HG03558 (cell line): ENCODE data around the gene CTDSPL.

Source experiments
- ATAC-seq: cut with Tn5 transposase; IDR thresholded peaks from one replicate; pipeline ENCODE4 v1.9.1; 2021; ENCODE audit warnings: moderate number of reproducible peaks; ENCODE audit not compliant: unreplicated experiment; ENCODE audit errors: extremely low read depth

Gene CTDSPL

DNA sequence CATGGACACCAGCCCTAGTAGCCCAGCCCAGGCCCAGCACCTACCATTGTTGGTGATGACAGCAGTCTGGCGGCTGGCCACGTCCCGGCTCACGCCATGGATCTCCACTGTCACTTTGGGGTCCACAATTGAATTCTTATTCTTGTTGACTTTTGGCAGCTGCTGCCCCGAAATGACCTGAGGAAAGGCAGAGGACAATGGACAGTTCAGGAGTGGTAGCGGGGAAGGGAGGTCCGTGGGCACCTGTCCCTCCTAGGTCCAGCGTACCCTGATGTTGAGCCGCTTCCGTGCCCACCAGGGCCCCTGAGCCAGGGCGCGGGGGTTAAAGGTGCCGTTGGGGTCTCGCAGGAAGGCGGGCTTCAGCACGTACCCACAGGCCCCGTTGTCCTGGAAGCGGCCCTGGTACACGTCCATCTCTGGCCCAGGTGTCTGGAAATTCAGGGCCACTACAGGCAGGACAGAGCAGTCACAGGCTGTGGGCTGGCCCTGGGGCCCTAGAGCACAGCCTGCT, 146.6 kb downstream of the CTDSPL start:
- no peak for ATAC-seq

DNA sequence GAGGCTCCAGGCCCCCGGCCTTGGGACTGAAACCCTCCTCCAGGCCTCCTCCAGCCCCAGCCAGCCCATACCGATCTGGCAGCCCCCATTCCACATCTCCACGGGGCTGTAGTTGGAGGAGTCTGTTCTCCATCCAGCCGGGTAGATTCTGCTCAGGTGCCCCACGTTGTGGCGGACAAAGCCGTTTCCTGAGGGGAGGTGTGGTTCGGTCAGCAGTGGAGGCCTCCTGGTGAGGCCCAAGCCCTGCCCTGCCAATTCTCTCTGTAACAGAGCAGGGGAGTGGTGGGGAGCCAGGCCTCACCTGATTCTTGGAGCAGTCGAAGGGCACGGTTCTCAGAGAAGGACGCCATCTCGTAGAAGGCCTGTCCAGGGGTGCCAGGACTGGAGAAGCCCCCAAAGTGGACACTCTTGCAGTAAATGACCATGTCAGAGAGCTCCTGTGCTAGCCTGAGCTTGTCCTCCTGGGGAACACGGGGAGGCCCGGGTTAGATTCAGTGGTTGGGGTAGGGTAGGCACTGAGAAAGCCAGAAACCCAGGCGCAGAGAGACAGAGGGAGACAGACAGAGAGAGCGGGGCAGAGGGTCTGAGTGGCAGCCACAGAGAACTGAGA, 147.4 kb downstream of the CTDSPL start:
- ATAC-seq: no peak

DNA sequence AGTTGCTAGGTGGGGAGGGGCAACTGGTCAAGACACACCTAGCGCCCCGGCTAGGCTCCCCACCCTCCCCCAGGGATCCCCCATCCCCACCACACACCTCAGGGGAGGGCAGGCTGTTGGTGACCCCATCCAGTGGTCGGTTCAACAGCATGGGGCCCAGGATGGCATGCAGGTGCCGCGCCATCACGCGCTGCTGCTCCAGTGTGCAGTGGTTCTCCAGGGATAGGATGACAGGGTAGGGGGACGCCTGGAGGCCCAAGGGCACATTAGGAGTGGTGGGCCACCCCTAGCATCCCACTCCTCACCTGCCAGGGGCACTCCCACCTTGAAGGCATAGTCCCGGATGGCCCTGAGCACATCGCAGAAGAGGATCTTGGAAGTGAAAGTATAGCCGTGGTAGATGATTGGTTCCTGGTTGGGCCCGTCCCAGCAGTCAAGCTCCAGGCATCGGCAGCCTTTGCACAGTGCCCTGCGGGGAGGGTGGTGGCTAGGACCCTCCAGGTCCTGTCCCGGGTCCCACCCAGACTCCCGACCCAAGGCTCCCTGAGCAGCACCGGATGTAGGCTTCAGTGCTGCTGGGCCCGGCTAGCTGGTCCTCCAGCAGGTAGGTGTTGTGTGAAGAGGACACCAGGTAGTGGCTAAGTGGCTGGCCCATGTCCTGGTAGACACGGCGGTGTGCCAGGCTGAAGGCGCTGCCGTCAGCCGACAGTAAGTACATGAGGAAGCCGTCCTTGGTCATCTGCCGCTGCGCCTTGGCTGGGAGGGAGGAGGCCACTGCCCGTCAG, 148.3 kb downstream of the CTDSPL start:
- no peak for ATAC-seq

DNA sequence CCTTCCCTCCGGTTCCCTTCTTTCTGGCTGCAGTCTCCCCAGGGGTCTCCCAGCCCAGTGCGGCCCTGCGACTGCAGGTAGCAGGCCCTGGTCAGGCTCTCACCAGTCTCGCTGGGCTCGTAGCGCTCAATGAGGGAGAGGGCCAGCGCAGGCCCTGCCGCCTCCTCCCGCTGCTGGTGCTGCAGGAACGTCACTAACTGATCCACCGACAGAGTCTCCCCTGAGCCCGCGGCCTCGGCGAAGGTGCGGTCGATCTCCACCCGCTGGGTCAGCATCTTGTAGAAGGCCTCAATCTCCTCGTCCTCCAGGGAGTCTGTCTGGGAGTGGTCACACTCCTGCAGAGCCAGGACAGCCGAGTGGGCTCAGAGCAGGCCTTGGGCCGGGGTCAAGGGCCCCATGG, 149.4 kb downstream of the CTDSPL start:
- no peak for ATAC-seq

DNA sequence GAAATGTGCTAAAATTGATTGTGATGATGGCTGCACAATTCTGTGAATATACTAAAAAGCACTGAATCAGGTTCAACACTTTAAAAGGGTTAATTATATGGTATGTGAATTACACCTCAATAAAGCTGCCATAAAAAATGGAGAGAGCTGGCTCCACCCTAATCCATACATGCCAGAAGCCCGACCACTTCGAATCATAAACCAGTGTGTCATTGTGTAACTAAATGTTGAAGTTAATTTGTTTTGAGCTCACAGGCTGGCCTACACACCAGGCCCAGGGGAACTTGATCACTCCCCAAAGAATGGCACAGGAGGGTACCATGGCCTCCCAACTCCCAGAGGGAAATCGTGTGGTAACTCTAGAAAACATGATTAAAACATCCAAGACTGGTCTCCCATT, 153.8 kb downstream of the CTDSPL start:
- no peak for ATAC-seq

DNA sequence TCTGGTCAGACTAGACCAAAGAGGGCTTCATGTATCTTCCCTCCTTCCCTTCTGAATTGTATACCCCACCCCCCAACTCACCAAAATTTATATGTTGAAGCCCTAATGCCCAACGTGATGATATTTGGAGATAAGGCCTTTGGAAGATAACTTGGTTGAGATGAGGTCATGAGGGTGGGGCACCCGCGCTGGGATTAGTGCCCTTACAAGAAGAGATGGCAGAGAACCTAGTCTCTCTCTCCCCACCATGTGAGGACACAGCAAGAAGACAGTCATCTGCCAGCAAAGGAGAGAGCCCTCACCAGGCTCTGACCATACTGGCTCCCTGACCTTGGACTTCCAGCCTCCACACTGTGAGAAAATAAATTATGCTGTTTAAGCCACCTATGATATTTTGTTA, 154.3 kb downstream of the CTDSPL start:
- no peak for ATAC-seq

DNA sequence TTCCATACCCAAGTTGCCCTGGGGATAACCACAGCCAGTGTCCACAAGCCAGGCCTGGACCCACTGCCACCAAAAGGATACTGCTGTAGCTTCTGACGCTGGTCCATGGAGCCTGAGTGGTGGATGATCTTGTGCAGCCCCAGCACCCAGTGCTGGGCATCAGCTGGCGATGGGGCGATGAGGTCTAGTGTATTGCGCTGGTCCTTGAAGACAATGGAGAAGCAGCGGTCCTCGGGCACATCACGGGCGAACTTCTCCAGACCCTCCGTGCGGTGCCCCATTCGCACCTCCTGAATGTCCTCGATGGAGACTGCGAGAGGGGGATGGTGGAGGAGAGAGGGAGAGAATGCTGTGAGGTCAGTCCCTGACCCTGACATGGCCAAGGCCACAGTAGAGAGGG, 154.7 kb downstream of the CTDSPL start:
- ATAC-seq: no peak

DNA sequence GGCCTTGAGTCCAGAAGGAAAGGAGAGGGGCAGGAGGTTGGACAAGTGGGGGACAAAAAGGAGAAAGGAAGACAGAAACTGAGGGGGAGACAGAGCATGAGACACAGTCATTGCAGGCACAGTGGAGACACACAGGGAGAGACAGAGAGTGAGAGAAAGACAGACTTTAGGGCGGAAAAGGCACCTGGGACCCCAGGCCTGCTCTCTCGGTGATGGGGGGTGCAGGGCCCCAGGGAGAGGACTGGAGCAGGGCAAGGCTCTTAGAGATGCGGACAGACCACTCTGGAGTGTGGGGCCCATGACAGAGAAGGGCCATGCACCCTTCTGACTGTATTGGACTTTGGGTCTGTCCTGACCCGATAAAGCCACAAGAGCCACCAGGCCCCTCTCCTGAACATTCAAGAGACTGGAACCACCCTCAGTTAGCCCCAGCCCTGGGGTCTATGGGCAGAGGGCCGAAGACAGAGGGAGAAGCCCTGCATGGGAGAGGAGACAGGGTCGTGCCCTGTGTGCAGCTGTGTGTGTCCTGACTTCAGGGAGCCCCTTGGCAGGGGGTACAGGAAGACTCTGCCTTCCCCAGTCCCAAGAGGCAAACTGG, 155.3 kb downstream of the CTDSPL start:
- ATAC-seq: no peak

DNA sequence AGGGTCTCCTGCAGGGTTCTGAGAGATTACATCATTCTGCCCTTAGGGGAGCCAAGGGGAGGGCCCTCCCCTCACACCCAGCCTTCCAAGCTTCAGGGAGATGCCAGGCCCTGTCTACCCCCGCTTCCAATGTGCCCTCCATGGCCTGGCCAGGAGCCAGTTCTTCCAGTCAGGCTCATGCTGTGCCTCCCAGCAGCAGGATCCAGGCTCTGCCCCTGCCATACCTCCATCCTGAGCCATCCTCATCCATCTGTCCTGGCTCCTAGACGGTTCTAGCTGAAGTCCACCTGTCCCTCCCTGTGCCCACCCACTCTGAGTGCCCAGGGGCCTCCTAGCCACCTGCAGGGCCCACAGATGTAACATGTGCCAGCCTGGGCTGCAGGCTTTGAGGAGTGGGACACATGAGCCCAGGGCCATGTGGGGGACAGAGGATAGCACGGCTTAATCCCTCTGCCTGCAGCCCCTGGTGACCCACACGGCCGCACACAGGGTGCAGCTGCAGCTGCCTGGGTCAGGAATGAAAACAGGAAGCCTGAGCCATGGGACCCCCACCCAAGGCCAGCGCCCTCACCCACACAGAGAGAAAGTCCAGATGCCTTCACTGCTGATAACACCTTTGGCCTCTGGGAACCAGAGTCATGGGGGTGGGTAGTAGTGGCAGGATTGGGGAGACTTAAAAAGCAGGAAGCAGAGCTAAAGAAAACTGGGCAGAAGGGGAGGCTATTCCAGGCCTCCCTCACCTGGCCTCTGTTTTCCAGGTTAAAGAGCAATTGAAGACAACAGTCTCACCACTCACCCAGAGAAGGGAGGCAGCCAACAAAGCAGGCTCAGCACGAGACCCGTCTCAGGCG, 156.0 kb downstream of the CTDSPL start:
- no peak for ATAC-seq

DNA sequence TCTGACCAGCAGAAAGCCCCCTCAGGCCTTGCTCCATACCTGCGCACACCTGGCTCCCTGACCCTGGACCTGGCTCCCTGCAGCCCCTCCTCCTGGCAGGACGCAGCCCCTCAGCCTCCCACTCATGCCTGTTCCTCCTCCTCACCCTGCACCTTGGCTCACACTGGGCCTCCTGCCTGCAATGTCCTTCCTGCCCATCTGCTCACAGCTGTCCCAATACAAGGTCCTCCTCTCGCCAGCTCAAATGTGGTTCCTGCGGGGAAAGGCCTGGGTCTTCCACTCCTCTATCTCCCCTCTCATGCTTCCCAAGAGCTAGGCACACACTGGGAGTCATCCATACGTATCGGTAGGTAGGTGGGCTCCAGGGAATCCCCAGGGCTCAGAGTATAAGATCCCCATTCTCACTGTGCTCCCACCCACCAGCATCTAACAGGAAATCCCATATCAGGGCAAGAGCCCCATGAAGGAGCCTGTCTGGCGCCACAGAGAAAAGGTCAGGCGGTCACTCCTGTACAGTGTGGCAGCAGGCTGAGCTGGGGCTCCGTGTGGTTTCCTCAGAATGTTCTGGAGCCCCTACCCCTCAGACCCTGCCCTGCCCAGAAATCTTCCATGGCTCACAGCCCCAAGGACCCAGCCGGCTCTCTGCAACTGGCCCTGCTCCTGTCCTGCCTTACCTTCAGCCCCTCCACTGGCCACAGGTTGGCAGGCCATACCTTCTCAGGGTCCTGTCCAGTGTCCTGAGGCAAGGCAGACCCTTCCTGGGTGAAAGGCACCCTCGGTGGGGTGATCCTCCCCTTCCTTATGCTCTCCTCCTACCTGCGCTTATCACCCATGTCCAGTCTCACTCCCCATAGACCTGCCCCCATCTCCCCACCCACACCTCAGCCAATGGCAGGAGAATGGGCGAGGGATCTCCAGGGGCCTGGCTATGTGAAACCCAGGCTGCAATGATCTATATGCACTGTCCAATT, 156.9 kb downstream of the CTDSPL start:
- ATAC-seq: no peak

DNA sequence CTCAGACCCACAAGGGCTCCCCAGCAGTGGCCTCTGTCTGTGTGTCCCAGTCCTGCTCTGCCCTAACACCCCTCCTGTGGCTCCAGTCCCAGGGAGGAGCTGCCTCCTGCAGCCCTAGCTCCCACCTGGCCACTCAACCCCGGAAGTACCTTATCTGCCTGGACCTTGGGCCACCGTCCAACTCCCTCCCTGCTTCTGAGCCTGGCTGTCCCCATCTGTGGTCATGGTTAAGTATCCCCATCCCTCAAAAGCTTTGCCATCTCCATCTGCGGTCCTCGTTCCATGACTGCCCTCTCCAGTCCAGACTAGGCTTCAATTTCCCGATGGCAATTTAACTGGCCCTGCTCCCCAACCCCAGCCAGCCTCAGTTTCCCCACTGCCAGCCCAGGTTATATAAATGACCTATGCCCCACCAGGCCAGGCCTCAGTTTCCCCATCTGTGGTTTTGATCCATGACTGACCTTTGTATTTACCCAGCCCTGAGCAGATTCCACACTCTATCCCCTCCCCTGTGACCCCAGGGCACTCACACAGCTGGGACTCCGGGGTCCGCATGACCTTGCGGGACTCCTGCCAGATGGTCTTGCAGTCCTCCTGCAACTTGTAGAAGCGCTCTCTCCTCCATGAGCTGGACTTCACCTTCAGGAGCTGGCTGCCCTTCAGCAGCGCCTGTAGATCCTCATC, 158.1 kb downstream of the CTDSPL start:
- no peak for ATAC-seq

DNA sequence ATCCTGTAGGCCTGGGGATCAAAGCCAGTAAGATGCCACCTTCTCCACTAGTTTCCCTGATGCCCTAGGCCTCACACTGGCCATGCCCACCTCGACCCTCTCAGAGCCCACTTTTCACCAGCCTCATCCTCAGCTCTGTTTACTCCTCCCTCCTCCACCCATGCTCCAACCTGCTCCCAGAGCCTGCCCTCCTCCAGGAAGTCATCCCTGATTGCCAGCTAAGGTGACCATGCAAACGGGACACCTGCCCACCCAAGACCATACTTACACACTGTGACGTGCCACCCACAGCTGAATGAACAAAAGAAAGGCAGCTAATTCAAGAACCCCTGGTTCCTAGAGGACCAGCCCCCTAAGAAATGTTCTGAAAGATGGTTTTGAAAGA, 158.7 kb downstream of the CTDSPL start:
- no peak for ATAC-seq

DNA sequence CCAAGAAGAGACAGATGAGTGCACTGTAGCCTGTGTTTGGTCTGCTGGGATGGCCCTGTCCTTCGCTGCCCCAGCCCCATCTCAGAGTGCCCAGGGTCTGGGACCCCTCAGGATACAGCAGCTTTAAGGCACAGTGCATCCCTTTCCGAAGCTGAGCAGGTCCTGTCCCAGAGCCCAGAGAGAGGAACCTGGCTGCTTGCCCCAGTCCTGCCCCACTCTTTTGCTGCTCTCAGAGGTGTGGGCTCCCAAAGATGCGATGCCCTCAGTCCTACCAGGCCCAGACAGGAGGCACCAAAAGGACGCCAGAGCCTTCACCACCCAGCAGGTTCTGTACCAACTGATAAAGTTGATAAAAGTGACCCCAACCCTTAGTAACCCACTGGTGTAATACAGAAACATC, 159.5 kb downstream of the CTDSPL start:
- no peak for ATAC-seq

DNA sequence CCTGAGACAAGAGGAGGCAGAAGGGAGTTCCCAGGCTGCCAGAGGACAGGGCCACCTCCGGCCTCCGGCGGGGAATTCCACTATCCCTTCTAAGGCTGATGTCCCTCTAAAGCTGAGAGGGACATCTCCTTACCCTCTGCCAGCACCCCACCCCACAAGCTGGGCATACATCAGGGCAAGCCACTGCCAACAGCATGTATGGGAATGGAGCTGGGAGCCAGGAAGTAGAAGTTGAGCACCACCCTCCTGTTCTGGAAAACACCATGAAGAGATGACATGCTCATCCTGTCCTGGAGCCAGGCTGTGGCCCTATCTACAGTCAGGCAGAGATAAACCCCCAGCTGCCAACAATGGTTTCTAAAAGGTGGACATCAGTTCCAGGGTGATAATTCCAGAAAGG, 160.6 kb downstream of the CTDSPL start:
- no peak for ATAC-seq

DNA sequence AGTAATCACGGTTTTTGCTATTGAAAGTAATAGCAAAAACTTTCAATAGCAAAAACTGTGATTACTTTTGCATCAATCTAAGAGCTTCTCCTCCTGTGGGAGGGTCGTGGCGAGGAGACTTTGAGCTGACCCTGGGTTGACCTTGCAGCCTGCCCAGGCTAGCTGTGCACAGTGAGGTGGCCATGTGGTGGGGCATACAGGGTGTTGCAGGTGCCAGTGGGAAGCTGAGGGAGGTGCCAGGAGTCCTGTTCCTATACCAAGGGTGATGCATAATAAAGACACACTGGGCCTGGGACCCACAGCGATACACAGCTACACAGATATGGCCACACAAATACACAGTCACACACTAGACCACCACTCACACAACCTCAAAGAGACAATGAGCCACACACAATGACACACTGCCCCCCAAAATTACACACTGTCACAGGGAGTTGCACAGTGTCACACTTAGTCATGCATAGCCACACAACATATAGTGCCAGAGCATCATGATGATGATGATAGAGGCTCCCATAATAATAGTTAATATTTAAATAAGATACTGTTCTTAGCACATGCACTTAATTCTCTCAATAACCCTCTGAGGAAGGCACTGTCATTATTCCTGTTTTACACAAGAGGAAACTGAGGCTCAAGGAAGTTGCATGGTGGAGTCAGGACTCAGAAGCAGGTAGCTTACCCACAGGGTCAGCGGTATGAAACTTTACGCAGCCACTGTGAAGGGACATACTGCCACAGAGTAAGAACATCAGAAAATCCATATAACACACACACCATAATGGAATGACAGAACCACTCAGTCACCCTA, 161.4 kb downstream of the CTDSPL start:
- no peak for ATAC-seq

DNA sequence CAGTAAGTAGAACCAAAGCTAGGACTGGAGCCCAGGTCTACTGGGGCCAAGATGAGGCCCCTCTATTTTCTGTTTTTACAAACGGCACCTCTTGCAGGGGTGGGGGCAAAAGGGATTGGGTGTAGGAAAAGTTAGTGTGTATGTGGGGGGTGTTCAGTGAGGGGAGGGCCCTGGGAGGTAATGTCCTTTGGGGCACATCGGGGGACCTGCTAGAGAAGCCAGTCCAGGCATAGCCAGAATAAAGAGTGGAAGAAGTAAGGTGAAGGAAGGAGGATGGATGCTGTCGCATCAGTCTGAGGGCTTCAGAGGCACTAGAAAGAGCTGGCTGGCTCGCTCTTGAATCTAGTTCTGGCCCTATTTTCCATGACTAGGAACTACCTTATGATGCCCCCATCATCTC, 165.2 kb downstream of the CTDSPL start:
- no peak for ATAC-seq

DNA sequence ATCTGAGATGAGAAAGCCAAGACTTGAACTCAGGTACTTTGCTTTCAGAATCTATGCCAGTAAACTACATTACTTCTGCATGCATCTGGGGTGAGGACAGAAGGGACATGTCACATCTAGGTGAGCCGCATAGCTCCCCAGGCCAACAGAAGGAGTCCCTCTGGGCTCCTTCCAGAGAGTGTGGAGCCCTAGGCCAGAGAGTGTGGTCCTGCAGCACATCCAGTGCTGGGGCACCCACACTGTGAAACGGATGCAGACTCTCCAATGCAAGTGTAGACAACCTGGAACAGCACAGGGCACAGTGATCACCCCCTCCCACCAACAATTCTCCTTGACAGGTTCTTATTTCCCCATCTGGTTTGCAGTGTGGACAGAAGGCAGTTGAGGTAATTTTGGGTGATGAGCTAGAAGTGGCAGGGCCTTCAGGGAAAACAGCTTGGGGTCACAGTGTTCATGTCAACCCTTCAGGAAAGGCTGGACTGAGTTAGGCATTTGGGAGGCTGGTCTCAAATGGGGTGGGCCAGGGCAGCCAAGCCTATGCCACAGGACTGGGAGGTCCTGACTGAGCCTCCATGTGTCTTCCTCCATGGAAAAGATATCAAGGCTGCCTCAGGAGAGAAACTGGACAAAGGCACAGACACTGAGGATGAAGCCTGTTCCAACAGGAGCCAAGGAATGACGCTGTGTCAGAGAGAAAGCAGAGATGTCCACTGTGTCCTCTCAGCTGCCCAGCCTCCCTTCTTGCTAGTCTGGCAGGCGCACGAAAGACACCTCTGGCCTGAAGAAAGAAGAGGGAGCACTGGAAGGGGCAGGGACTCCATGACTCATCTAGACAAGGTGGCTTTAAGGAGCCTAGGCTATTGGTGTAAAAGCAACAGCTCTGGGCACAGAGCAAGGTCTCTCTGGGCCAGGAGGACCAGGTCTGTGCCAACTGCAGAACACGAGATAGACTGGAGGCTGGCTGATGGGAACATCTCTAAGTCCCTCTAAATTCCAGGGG, 166.1 kb downstream of the CTDSPL start:
- no peak for ATAC-seq
